Heart left ventricle (tissue), 16 donors: ENCODE measurements around the gene SPINK9. TPM values are rescaled to one million over a fixed set of nuclear protein-coding genes. Genes with fewer than 3 reads are reported as not detected.

Source experiments
- ATAC-seq, 4 donors: fragments of 200-7000 bp; cut with Tn5 transposase; one replicate each; pipeline ENCODE4 v1.9.1; 2020 to 2022; ENCODE audit warnings: moderate library complexity in 4 of 4, mild to moderate bottlenecking in 3 of 4, moderate number of reproducible peaks in 1 of 4
- DNase-seq, 5 donors: peaks; one replicate each; pipeline ENCODE4 v3.0.0-alpha.2; 2020
- H3K27ac ChIP-seq, 12 donors: fragments of 200-600 bp; sonication (generic) in 4 of 12; one replicate each; pipeline versions ENCODE4 v1.5.0 to v1.8.0; 2016 to 2022; ENCODE audit warnings: mild to moderate bottlenecking in 2 of 12
- H3K27me3 ChIP-seq, 9 donors: fragments of 200-600 bp; sonication (generic) in 2 of 9; one replicate each; pipeline versions ENCODE4 v1.5.1 to v1.8.0; 2016 to 2022; ENCODE audit warnings: mild to moderate bottlenecking in 3 of 9
- H3K36me3 ChIP-seq, 9 donors: fragments of 200-600 bp; sonication (generic) in 2 of 9; one replicate each; pipeline versions ENCODE4 v1.5.0 to v1.8.0; 2018 to 2022; ENCODE audit warnings: mild to moderate bottlenecking in 2 of 9
- H3K4me1 ChIP-seq, 12 donors: fragments of 200-600 bp; sonication (generic) in 4 of 12; one replicate each; pipeline versions ENCODE4 v1.5.0 to v1.8.0; 2016 to 2022; ENCODE audit warnings: mild to moderate bottlenecking in 3 of 12
- H3K4me3 ChIP-seq, 12 donors: fragments of 200-600 bp; sonication (generic) in 4 of 12; one replicate each; pipeline versions ENCODE4 v1.5.0 to v1.8.0; 2017 to 2022; ENCODE audit warnings: mild to moderate bottlenecking in 9 of 12, moderate library complexity in 4 of 12
- H3K9me3 ChIP-seq, 12 donors: fragments of 200-600 bp; sonication (generic) in 4 of 12; one replicate each; pipeline versions ENCODE4 v1.5.0 to v1.8.0; 2016 to 2022; ENCODE audit warnings: mild to moderate bottlenecking in 1 of 12
- CTCF ChIP-seq, 12 donors: fragments of 200-600 bp; sonication (generic) in 4 of 12; IDR thresholded peaks; one replicate each; pipeline versions ENCODE4 v1.5.0 to v1.8.0; 2018 to 2022; ENCODE audit warnings: antibody characterized with exemption in 12 of 12, mild to moderate bottlenecking in 5 of 12
- POLR2A ChIP-seq, 2 donors: fragments of 450-650 bp; IDR thresholded peaks; one replicate each; pipeline ENCODE4 v1.6.1; 2017; ENCODE audit warnings: antibody characterized with exemption in 2 of 2, mild to moderate bottlenecking in 2 of 2, moderate library complexity in 2 of 2
- WGBS, 4 donors: extraction: QIAGEN DNeasy Blood & Tissue Kit in 2 of 4; methylation state at CpG; one replicate each; pipeline versions ENCODE4 v1.1.5 to v1.1.7; 2013 to 2018; 5-methylcytosine and 5-hydroxymethylcytosine counted together
- intact Hi-C, 10 donors: fragments of 100-400 bp; cut with DNase I; formaldehyde crosslinking; loops; one replicate each; pipeline versions ENCODE4 v1.11.1 to v1.14.2; 2022
- long read RNA-seq, 3 donors: library from polyadenylated mRNA; unstranded; transcript quantifications; one replicate each; pipeline ENCODE4 v2.0.0, GENCODE V29; 2020 to 2021
- polyA plus RNA-seq, 2 donors: library from polyadenylated mRNA; stranded (reverse); fragments of 200-250 nt; gene quantifications; one replicate each; pipeline ENCODE4 v1.2.3, GENCODE V29; 2013
- total RNA-seq, 9 donors: library from RNA; depleted of rRNA in 2 of 9; stranded (reverse); fragments of >200 nt in 2 of 9; fragmentation: NEBNext Ultra II Directional in 3 of 9; extraction: Animal tissue kit (Norgen Biotek cat#: 25700) in 3 of 9; gene quantifications; one replicate each; pipeline versions ENCODE4 v1.1.0 to v1.2.4, GENCODE V29; 2016 to 2023
- donor health status: ischemic (EF 13 %, LVEDD 7.1; RV severe dilation, severe dysfunction).
- donor health status: healthy with polysubstance abuse.
- donor health status: DM: no; HTN: yes; CAD: no.
- donor health status: DM: no; HTN: no; CAD: no.
- donor health status: ischemic (EF 25% LVEDD 6.9; RV normal size, moderate dysfunction).
- donor health status: ischemic (EF 25% LVEDD 5.7; RV mildly dilated, moderate dysfunction).
- donor health status: healthy.
- donor health status: DM: yes; HTN: yes; CAD: no.
- donor health status: ischemic (EF 35%, LVEDD 5.7; RV mildly dilated, moderate dysfunction).
- donor health status: nonischemic (EF 11% LVEDD 7.7; RV severe dilation, severe dysfunction).
- donor health status: DM: yes; HTN: yes; CAD: no.
- donor health status: PGD.
- donor health status: ischemic (EF 29% LVEDD 5.4; RV normal size, mild dysfunction).
- donor health status: nonischemic (EF 23%, LVEDD 6.1; RV moderate dilation, normal function).

Gene SPINK9
- under 1 TPM in 1 of 9 donors, not detected in 8; 0.77 TPM for total RNA-seq
- polyA plus RNA-seq = not detected
- long read RNA-seq, donor 1, partial matches to known transcripts = 0 of 1 reads
- long read RNA-seq, donor 1, other reads (novel, unspliced or antisense) = 1 of 1 reads
- long read RNA-seq, donor 2 = 0 reads
- long read RNA-seq, donor 3 = 0 reads

- Histone ChIP-seq H3K9me3 (no peaks in the 10 kb centered on the region), H3K36me3 (peaks cover 0 to 9% (median 0%) of the 10 kb centered on the region in 9 donors), H3K4me3 (no peak within 1 kb of the TSS), H3K27ac (no peak within 1 kb of the TSS), H3K4me1 (no peaks in the 10 kb centered on the region), H3K27me3 (no peaks in the 10 kb centered on the region)
- intact Hi-C loops = no loop called here
- DNase-seq (no peak), ATAC-seq (no peak)
- WGBS, 4 donors = 91 to 97% (median 94%) methylated on average over 3 of the region's 3 CpGs
- TF ChIP-seq CTCF (IDR thresholded peaks at IDR 0.05) (no peak), POLR2A (IDR thresholded peaks at IDR 0.05) (no peak)
Measured at GRCh38 chr5:148335259-148335658, at the start of gene SPINK9. TSS of gene SPINK9 (plus strand) at chr5:148335559. CDS start at chr5:148335614, 55 bp downstream.

- TF ChIP-seq POLR2A (IDR thresholded peaks at IDR 0.05) (no peak), CTCF (IDR thresholded peaks at IDR 0.05) (peak; percentile 17 to 60 (median 45))
- Histone ChIP-seq H3K27me3 (no peaks in the 10 kb centered on the region), H3K4me1 (peaks cover 0 to 3% (median 0%) of the 10 kb centered on the region in 12 donors), H3K4me3 (no peak overlapping the region), H3K36me3 (no peaks in the 10 kb centered on the region), H3K9me3 (no peaks in the 10 kb centered on the region), H3K27ac (no peak overlapping the region)
- WGBS, 4 donors = 67 to 72% (median 70%) methylated on average over 6 of the region's 6 CpGs
- intact Hi-C loops = loop anchor here in 5 of 10 donors (2.0 to 5.0 kb wide), 7 partner anchors 87 to 442 kb away; partner anchors contain the start of gene FBXO38 (in 1 of the 5)
- DNase-seq = no peak
- ATAC-seq = peak; percentile 55 to 65 (median 61)
Measured at GRCh38 chr5:148290271-148291195, 44.8 kb upstream of the SPINK9 start.

GRCh38 chr5:148297731-148298130 lies 37.6 kb upstream of the SPINK9 start:
- Histone ChIP-seq H3K4me1 (no peaks in the 10 kb centered on the region), H3K27ac (no peak overlapping the region), H3K36me3 (no peaks in the 10 kb centered on the region), H3K4me3 (no peak overlapping the region), H3K27me3 (no peaks in the 10 kb centered on the region), H3K9me3 (no peaks in the 10 kb centered on the region)
- no peak for TF ChIP-seq CTCF (IDR thresholded peaks at IDR 0.05)
- no peak for TF ChIP-seq POLR2A (IDR thresholded peaks at IDR 0.05)
- DNase-seq (no peak), ATAC-seq (no peak)
- WGBS, 4 donors = 82 to 87% (median 86%) methylated on average over 4 of the region's 4 CpGs
- intact Hi-C loops = no loop called here

- no peak for ATAC-seq
- Histone ChIP-seq H3K27me3 (no peaks in the 10 kb centered on the region), H3K4me1 (no peaks in the 10 kb centered on the region), H3K4me3 (no peak overlapping the region), H3K9me3 (no peaks in the 10 kb centered on the region), H3K27ac (no peak overlapping the region), H3K36me3 (no peaks in the 10 kb centered on the region)
- 67 to 88% (median 82%) methylated on average over 1 of the region's 1 CpG for WGBS, 4 donors
- TF ChIP-seq POLR2A (IDR thresholded peaks at IDR 0.05) (no peak), CTCF (IDR thresholded peaks at IDR 0.05) (no peak)
- intact Hi-C loops = no loop called here
- DNase-seq = no peak
Measured at GRCh38 chr5:148306446-148306845, 28.9 kb upstream of the SPINK9 start.
